Mesodermal cell (in vitro differentiated cells): ENCODE data around the gene MED25.

Source experiments
- H3K27ac ChIP-seq: 2 replicates; pipeline ENCODE4 v1.7.0; 2013; ENCODE audit warnings: mild to moderate bottlenecking, low read depth, low read length, moderate library complexity; ENCODE audit not compliant: severe bottlenecking
- H3K36me3 ChIP-seq: 2 replicates; pipeline ENCODE4 v1.7.1; 2013; ENCODE audit warnings: mild to moderate bottlenecking, low read length, moderate library complexity; ENCODE audit not compliant: control insufficient read depth, insufficient read depth
- H3K4me1 ChIP-seq: one replicate; pipeline ENCODE4 v1.7.1; 2013; ENCODE audit warnings: mild to moderate bottlenecking, low read length; ENCODE audit not compliant: insufficient read depth, control insufficient read depth, poor library complexity, severe bottlenecking
- H3K4me3 ChIP-seq: 2 replicates; pipeline ENCODE4 v1.7.0; 2013; ENCODE audit warnings: low read length, control low read depth, mild to moderate bottlenecking; ENCODE audit not compliant: insufficient read depth, poor library complexity, severe bottlenecking; ENCODE audit errors: extremely low read depth
- H3K9me3 ChIP-seq: 2 replicates; pipeline ENCODE4 v1.7.1; 2013; ENCODE audit warnings: mild to moderate bottlenecking, low read length, moderate library complexity; ENCODE audit not compliant: control insufficient read depth
- WGBS, 2 experiments: methylation state at CpG; one replicate each; pipeline ENCODE4 v1.1.5; 2013; ENCODE audit warnings: missing lambda C conversion rate in 2 of 2; ENCODE audit not compliant: insufficient coverage in 2 of 2; 5-methylcytosine and 5-hydroxymethylcytosine counted together

Gene MED25

DNA sequence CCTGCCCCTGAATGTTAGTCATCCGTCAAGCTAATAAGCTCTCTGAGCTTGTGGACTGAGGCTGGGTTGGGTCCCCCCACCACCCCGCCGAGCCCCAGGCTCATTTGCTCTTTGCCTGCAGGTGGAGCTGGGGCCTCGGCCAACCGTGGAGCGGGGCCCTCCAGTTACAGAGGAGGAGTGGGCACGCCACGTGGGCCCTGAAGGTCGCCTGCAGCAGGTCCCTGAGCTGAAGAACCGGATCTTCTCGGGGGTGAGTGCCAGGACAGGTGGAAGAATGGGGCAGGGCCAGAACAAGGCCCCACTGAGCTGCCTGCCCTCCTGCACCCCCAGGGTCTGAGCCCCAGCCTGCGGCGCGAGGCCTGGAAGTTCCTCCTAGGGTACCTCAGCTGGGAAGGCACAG lies 64.6 kb downstream of the MED25 start:
- 97 to 98% methylated on average over 13 to 14 of the region's 14 CpGs for whole genome bisulfite sequencing, 2 experiments
- Histone ChIP-seq H3K27ac (no peak overlapping the region), H3K36me3 (peaks cover 78% of the 10 kb centered on the region), H3K4me1 (peaks cover 8% of the 10 kb centered on the region), H3K9me3 (peaks cover 6% of the 10 kb centered on the region), H3K4me3 (no peak overlapping the region)

GRCh38 chr19:49883094-49883493 lies 65.0 kb downstream of the MED25 start:
- Histone ChIP-seq H3K4me3 (no peak overlapping the region), H3K4me1 (peaks cover 8% of the 10 kb centered on the region), H3K27ac (no peak overlapping the region), H3K36me3 (peaks cover 80% of the 10 kb centered on the region), H3K9me3 (peaks cover 6% of the 10 kb centered on the region)
- 93 to 97% methylated on average over 3 to 5 of the region's 5 CpGs for WGBS, 2 experiments

DNA sequence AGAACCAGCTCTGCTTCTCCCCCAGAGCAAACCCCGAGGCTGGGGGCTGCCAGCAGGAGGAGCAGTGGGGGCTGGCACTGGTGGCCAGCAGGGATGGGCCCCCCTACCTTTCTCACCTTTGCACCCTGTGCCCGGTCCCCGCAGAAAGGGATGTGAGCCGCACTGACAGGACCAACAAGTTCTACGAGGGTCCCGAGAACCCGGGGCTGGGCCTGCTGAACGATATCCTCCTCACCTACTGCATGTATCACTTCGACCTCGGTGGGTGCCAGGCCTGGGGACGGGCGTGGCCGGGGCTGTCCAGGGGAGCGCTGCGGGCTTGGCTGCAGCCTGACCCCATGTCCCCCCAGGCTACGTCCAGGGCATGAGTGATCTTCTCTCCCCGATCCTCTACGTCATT lies 66.0 kb downstream of the MED25 start:
- H3K4me1 ChIP-seq, result peaks cover 1% of the 10 kb centered on the region
- H3K27ac ChIP-seq, result no peak overlapping the region
- H3K9me3 ChIP-seq, result peaks cover 6% of the 10 kb centered on the region
- H3K4me3 ChIP-seq, result no peak overlapping the region
- WGBS, 2 experiments, result 94% methylated on average over 12 to 18 of the region's 18 CpGs
- peaks cover 82% of the 10 kb centered on the region for H3K36me3 ChIP-seq

GRCh38 chr19:49884760-49885159 lies 66.7 kb downstream of the MED25 start:
- Histone ChIP-seq H3K4me1 (no peaks in the 10 kb centered on the region), H3K9me3 (peaks cover 6% of the 10 kb centered on the region), H3K36me3 (peaks cover 75% of the 10 kb centered on the region), H3K27ac (no peak overlapping the region), H3K4me3 (no peak overlapping the region)
- WGBS, 2 experiments, result 91 to 92% methylated on average over 2 of the region's 3 CpGs
